Ishikawa (cell line): ENCODE measurements around the gene NCF2.

Experiments used
- CEBPB ChIP-seq: IDR thresholded peaks from 2 replicates; pipeline ENCODE4 v1.6.1; 2012
- CREB1 ChIP-seq: IDR thresholded peaks from 2 replicates; pipeline ENCODE4 v1.6.1; 2012; ENCODE audit warnings: low read depth
- EGR1 ChIP-seq: IDR thresholded peaks from 2 replicates; pipeline ENCODE4 v1.6.1; 2012
- EP300 ChIP-seq: IDR thresholded peaks from 2 replicates; pipeline ENCODE4 v1.6.1; 2012; ENCODE audit warnings: borderline replicate concordance
- FOXM1 ChIP-seq: IDR thresholded peaks from 2 replicates; pipeline ENCODE4 v1.6.1; 2012; ENCODE audit warnings: low read depth, borderline replicate concordance
- NFIC ChIP-seq: IDR thresholded peaks from 2 replicates; pipeline ENCODE4 v1.6.1; 2012
- RAD21 ChIP-seq: IDR thresholded peaks from 2 replicates; pipeline ENCODE4 v1.6.1; 2012; ENCODE audit warnings: low read depth
- TAF1 ChIP-seq: IDR thresholded peaks from 2 replicates; pipeline ENCODE4 v1.6.1; 2012; ENCODE audit warnings: low read depth, mild to moderate bottlenecking
- TCF12 ChIP-seq: IDR thresholded peaks from 2 replicates; pipeline ENCODE4 v1.6.1; 2012; ENCODE audit warnings: low read depth
- TEAD4 ChIP-seq: IDR thresholded peaks from 2 replicates; pipeline ENCODE4 v1.6.1; 2012
- YY1 ChIP-seq: IDR thresholded peaks from 2 replicates; pipeline ENCODE4 v1.6.1; 2012; ENCODE audit warnings: low read depth
- ZBTB7A ChIP-seq: IDR thresholded peaks from 2 replicates; pipeline ENCODE4 v1.6.1; 2012; ENCODE audit warnings: low read depth
- TF ChIP-seq, protein P1 (sequence below): IDR thresholded peaks from 2 replicates; pipeline ENCODE4 v1.6.1; 2012
- TF ChIP-seq, protein P2 (sequence below): IDR thresholded peaks from 2 replicates; pipeline ENCODE4 v1.6.1; 2012; ENCODE audit warnings: low read depth, mild to moderate bottlenecking
- TF ChIP-seq, protein P3 (sequence below): IDR thresholded peaks from 2 replicates; pipeline ENCODE4 v1.6.1; 2012

NCF2 gene

DNA sequence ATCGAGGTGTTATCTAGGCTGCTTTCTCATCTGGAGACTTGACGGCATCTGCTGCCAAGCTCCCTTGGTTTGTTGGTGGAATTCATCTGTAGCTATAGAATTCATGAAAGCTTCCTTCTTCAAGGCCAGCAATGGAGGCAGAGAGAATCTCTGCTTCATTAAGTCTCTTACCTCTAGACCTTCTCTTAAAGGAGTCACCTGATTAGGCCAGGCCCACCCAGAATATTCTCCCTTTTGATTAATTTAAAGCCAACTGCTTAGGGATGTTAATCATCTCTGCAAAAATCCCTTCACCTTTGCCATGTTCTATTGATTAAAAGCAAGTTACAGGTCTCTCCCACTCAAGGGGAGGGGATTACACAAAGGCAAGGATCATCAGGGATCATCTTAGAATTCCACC lies 5.3 kb upstream of the NCF2 start:
- TF ChIP-seq, protein P1, sequence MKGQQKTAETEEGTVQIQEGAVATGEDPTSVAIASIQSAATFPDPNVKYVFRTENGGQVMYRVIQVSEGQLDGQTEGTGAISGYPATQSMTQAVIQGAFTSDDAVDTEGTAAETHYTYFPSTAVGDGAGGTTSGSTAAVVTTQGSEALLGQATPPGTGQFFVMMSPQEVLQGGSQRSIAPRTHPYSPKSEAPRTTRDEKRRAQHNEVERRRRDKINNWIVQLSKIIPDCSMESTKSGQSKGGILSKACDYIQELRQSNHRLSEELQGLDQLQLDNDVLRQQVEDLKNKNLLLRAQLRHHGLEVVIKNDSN = no peak
- TF ChIP-seq EGR1 (no peak), ZBTB7A (no peak), TCF12 (no peak), CREB1 (no peak), YY1 (no peak), NFIC (no peak), TAF1 (no peak), TEAD4 (no peak), FOXM1 (no peak), EP300 (no peak), RAD21 (no peak), CEBPB (no peak)
- TF ChIP-seq, protein P2, sequence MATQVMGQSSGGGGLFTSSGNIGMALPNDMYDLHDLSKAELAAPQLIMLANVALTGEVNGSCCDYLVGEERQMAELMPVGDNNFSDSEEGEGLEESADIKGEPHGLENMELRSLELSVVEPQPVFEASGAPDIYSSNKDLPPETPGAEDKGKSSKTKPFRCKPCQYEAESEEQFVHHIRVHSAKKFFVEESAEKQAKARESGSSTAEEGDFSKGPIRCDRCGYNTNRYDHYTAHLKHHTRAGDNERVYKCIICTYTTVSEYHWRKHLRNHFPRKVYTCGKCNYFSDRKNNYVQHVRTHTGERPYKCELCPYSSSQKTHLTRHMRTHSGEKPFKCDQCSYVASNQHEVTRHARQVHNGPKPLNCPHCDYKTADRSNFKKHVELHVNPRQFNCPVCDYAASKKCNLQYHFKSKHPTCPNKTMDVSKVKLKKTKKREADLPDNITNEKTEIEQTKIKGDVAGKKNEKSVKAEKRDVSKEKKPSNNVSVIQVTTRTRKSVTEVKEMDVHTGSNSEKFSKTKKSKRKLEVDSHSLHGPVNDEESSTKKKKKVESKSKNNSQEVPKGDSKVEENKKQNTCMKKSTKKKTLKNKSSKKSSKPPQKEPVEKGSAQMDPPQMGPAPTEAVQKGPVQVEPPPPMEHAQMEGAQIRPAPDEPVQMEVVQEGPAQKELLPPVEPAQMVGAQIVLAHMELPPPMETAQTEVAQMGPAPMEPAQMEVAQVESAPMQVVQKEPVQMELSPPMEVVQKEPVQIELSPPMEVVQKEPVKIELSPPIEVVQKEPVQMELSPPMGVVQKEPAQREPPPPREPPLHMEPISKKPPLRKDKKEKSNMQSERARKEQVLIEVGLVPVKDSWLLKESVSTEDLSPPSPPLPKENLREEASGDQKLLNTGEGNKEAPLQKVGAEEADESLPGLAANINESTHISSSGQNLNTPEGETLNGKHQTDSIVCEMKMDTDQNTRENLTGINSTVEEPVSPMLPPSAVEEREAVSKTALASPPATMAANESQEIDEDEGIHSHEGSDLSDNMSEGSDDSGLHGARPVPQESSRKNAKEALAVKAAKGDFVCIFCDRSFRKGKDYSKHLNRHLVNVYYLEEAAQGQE = no peak
- TF ChIP-seq, protein P3, sequence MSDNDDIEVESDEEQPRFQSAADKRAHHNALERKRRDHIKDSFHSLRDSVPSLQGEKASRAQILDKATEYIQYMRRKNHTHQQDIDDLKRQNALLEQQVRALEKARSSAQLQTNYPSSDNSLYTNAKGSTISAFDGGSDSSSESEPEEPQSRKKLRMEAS = no peak

DNA sequence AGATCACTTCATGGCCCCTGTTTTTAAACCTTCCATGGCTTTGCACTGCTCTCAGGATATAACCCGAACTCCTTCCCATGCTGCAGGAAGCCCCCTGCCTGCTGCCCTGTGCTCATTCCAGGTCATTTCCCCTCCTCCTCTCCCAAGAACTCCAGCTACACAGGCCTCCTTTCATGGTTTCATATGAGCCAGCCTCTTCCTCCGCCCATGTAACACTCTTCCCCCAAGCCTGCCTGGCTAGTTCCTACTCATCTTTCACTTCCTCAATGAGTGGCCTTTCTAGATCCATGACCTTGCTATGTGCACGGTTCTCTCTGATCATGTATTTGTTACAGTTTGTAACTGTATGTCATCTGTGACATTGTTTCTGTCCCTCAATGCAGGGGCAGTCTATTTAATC lies 3.1 kb upstream of the NCF2 start:
- TF ChIP-seq ZBTB7A (no peak), TCF12 (no peak), EP300 (no peak), TAF1 (no peak), CEBPB (no peak)

DNA sequence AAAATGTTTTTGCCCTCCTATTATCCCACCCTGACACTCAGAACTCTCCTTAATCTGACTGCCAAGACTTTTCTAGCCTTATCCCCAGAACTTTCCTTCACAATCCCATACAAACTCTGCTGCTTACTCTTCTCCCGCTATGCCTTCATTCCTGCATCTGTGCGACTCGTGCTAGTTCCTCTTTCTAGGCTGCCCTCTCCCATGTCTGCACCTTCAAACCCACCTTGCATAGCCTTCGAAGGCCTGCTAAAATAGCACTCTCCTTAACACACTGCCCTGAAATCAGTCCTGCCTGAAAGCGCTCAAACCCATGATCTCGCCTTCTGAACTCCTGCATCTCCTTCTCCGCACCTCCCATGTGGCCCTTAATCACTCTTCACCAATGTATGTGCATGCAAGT lies 2.5 kb upstream of the NCF2 start:
- TF ChIP-seq, protein P2 = no peak
- TF ChIP-seq, protein P3 = no peak

DNA sequence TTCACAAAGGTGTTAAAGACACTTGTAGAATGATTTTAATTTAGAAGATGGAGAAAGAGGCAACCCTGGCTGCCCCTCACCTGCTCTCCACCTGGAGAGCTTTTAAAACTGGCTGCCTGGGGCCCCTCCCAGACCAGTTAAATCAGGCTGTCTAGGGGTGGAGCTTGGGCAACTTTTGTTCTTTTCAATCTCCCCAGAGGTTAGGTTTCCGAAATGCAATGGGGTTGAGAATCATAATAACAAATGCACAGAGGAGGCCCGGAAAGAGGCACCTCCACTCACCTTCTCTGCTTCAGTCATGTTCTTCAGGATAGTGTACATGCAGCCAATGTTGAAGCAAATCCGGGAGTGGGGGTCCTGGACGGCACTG lies 400 bp downstream of the NCF2 start:
- TF ChIP-seq TEAD4 = no peak

DNA sequence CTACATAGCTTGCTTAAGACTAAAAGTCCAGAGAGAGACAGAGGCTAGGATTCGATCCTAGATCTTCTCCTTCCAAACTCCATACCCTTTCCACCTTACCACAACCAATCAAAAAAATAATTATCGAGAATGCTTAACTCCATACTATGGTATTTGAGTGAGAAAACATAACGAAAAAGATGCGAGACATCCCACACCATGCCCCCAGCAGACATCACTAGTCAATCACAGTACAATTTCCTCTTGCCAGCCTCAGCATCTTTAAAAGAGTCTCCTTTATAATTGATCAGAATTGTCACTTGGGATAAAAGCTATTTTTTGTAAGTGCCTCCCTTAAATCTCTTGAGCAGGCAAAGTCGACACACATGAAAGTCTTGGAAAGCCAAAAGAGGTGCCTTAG lies 875 bp downstream of the NCF2 start:
- TF ChIP-seq TEAD4 (no peak), FOXM1 (no peak), YY1 (no peak), TAF1 (no peak), TCF12 (no peak), ZBTB7A (no peak), NFIC (no peak), CREB1 (no peak)
- TF ChIP-seq, protein P3 = no peak
- TF ChIP-seq, protein P1 = no peak

DNA sequence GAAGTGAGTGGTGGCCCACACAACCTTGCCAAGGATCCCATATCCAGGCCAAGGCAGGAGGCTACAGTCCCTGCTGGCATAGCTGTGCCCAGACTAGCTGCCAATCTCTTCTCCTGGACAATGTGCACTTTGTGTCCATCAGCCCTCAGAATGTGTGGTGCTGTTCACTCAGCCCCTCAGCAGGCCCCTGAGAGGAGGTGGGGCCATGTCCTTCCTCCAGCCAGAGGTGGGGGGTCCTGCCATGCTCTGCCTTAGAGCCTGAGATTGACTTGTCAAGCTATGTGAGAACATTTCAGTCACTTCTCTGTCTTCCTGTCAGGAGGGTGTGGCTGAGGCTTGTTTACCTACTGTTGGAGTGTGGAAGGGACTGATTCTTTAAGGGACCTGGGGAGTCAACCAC lies 1.4 kb downstream of the NCF2 start:
- no peak for TF ChIP-seq CEBPB
- no peak for TF ChIP-seq NFIC
- no peak for TF ChIP-seq YY1
- TF ChIP-seq TAF1 = no peak
- TF ChIP-seq, protein P1 = no peak
- no peak for TF ChIP-seq RAD21
- TF ChIP-seq ZBTB7A = no peak
- TF ChIP-seq, protein P3 = no peak
- TF ChIP-seq TCF12 = no peak
- TF ChIP-seq CREB1 = no peak
- TF ChIP-seq EP300 = no peak
- TF ChIP-seq EGR1 = no peak
- TF ChIP-seq TEAD4 = no peak
- no peak for TF ChIP-seq FOXM1
